ENCODE results near the gene TTPAL.

Gene TTPAL

DNA sequence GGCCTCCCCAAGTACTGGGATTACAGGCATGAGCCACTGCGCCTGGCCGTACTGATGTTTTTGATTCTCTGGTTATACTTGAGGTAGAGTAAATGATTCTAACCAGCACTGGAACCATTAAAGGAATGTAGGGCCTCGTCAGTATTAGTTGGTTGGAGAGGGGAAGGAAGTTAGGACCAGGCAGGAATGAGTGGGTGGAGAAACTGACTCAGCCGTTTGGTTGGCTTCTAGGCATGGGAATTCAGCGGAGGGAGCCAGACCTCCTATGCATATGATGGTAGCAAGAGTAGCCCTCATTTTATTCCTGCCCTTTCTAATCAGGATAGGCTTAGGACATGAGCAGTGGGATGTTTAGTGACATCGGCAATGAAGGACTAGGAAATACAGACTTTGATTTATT lies 65.2 kb downstream of the TTPAL start:
- DNase-seq, result no peak

DNA sequence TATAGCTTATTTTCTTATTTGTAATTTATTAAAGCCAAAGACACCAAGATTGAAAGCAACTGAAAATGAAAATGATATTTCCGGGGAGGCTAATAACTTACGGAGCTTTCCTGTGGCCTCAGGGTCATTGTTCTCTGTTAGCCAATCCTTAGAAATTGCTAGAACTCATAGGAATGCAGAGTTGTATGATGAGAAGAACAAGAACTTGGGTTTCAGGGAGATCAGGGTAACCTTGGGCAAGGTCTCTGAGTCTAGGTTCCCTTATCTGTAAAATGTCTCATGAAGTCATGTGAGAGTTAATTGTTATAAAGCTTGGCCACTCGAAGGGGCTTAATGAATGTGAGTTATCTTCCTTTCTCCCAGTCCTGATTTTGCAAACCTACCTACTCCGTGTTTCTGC lies 66.3 kb downstream of the TTPAL start:
- DNase-seq, result no peak

DNA sequence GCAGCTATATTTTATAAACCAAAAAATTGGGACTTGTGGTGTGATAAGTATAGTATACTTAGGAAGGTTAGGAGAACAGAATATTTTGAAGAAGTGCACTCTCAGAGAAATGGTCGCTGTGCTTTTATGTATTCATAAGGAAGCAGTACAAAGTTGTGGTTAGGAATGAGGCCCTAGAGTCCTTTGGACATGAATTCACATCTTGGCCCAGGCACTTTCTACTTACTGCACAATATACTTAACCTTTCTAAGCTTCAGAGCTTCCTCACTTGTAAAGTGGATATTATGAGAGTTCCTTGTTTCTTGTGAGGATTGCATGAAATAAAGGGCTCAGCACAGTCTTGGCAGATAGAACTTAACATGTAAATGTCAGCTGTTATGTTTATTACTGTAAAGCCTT lies 67.2 kb downstream of the TTPAL start:
- no peak for DNase-seq

DNA sequence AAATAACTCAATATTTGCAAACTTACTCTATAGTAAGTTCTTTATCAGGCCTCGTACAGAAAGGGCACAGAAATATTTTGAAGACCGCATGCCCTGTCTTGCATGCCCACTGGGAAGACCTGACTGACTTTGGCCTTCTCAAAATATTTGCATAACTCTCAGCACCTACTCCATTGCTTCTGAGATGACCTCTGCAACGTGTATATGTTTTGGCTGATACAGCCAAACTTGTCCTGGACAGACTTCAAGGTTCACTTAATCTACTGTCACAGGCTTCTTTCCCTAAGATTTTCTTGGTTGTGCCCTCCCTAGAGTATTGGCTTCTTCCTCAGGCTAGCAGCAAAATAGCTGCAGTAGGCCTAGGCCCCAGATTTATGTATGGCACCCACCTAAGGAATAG lies 67.7 kb downstream of the TTPAL start:
- DNase-seq, result no peak
